Upper lobe of left lung (tissue), 6 donors: ENCODE data around the gene CHD5. TPM values are rescaled to one million over a fixed set of nuclear protein-coding genes. Genes with fewer than 3 reads are reported as not detected.

ENCODE experiments used
- ATAC-seq, 2 donors: fragments of 200-7000 bp; cut with Tn5 transposase; one replicate each; pipeline ENCODE4 v1.9.1; 2022; ENCODE audit warnings: mild to moderate bottlenecking in 2 of 2, moderate library complexity in 2 of 2; ENCODE audit not compliant: low FRiP score in 2 of 2
- DNase-seq, 2 donors: peaks; one replicate each; pipeline ENCODE4 v3.0.0-alpha.2; 2019 to 2020
- H3K27ac ChIP-seq, 4 donors: fragments of 200-600 bp; sonication (generic); one replicate each; pipeline ENCODE4 v1.5.1; 2016 to 2019
- H3K27me3 ChIP-seq, 4 donors: fragments of 200-600 bp; sonication (generic); one replicate each; pipeline ENCODE4 v1.5.1; 2017 to 2019
- H3K36me3 ChIP-seq, 4 donors: fragments of 200-600 bp; sonication (generic); one replicate each; pipeline ENCODE4 v1.5.1; 2016 to 2019
- H3K4me1 ChIP-seq, 4 donors: fragments of 200-600 bp; sonication (generic); one replicate each; pipeline ENCODE4 v1.5.1; 2018 to 2019
- H3K4me3 ChIP-seq, 4 donors: fragments of 200-600 bp; sonication (generic); one replicate each; pipeline ENCODE4 v1.5.1; 2017 to 2019; ENCODE audit warnings: mild to moderate bottlenecking in 2 of 4, moderate library complexity in 1 of 4
- H3K9me3 ChIP-seq, 4 donors: fragments of 200-600 bp; sonication (generic); one replicate each; pipeline ENCODE4 v1.5.1; 2018 to 2019
- CTCF ChIP-seq, 6 experiments: fragments of 450-650 bp in 4 of 6; fragments of 200-600 bp in 2 of 6; sonication (generic) in 2 of 6; IDR thresholded peaks; one replicate each; pipeline ENCODE4 v1.5.1; 2016 to 2019; ENCODE audit warnings: antibody characterized with exemption in 6 of 6
- EP300 ChIP-seq, 4 donors: sonication (generic); formaldehyde crosslinking; IDR thresholded peaks; one replicate each; pipeline ENCODE4 v1.5.1; 2017; ENCODE audit warnings: antibody characterized with exemption in 4 of 4, control low read depth in 2 of 4
- POLR2A ChIP-seq, 4 donors: fragments of 450-650 bp; IDR thresholded peaks; one replicate each; pipeline ENCODE4 v1.5.1; 2016 to 2017; ENCODE audit warnings: antibody characterized with exemption in 4 of 4, mild to moderate bottlenecking in 2 of 4
- POLR2AphosphoS5 ChIP-seq, 2 donors: sonication (generic); formaldehyde crosslinking; IDR thresholded peaks; one replicate each; pipeline ENCODE4 v1.5.1; 2017; ENCODE audit warnings: antibody characterized with exemption in 2 of 2
- WGBS, 2 donors: methylation state at CpG; one replicate each; pipeline ENCODE4 v1.1.5; 2017 to 2018; 5-methylcytosine and 5-hydroxymethylcytosine counted together
- total RNA-seq, 6 donors: library from RNA; depleted of rRNA in 4 of 6; stranded (reverse); fragments of >200 nt in 4 of 6; gene quantifications; one replicate each; pipeline versions ENCODE4 v1.1.0 to v1.2.1, GENCODE V29; 2016 to 2021
- donor health status: DM: no; HTN: no; CAD: no; lungs with moderate emphysema.
- donor health status: DM: no; HTN: yes; CAD: no; lungs with severe emphysema.

The CHD5 gene
- total RNA-seq, 6 donors from 2014 or later: 0.14 to 1.3 (median 0.25) TPM

- DNase-seq (no peak), ATAC-seq (no peak)
- Histone ChIP-seq H3K4me3 (no peak overlapping the region), H3K4me1 (peaks cover 34 to 59% (median 45%) of the 10 kb centered on the region in 4 donors), H3K36me3 (peaks cover 0 to 3% (median under 1%) of the 10 kb centered on the region in 4 donors), H3K27me3 (peaks cover 0 to 22% (median 4%) of the 10 kb centered on the region in 4 donors), H3K27ac (no peak overlapping the region), H3K9me3 (no peaks in the 10 kb centered on the region)
- TF ChIP-seq EP300 (IDR thresholded peaks at IDR 0.05) (no peak), POLR2AphosphoS5 (IDR thresholded peaks at IDR 0.05) (no peak), CTCF (IDR thresholded peaks at IDR 0.05) (no peak), POLR2A (IDR thresholded peaks at IDR 0.05) (no peak)
- WGBS, 2 donors: 84 to 85% methylated on average over 7 of the region's 7 CpGs
Measured at GRCh38 chr1:6202256-6202655, 22.1 kb upstream of the CHD5 start.

DNA sequence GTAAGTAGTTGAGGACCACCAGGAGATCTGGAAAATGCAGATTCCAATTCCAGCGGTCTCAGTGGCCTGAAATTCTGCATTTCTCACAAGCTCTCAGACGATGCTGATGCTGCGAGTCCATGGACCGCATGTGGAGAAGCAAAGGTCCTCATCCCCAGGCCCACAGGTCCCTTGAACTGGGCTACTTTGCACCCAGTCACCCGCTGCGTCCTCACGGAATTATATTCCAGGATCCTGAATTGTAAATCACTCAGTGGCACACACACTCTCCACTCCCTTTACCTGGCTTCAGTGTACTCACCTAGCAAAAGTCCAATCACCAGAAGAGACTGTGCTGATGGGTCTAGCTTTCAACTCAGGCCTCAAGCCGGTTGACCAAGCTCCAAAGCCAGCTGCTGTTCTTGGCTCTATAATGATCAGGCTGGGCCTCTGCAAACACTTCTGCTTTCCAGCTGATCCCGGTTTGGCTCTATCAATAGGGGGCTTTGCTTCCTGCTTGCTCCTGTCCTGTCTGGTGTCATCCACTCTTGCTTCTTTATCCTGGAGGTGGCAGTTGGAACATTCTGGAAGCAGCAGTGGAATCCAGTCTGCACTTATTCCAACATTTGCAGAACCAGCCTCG is 20.2 kb upstream of the CHD5 start:
- peak overlapping the region; percentile 79 to 85 (median 82) for H3K27ac ChIP-seq
- DNase-seq (no peak), ATAC-seq (no peak)
- 76 to 77% methylated on average over 10 of the region's 10 CpGs for WGBS, 2 donors
- H3K27me3 ChIP-seq: peaks cover 0 to 5% (median 0%) of the 10 kb centered on the region in 4 donors
- H3K36me3 ChIP-seq: peaks cover 0 to 22% (median 16%) of the 10 kb centered on the region in 4 donors
- no peak for TF ChIP-seq EP300 (IDR thresholded peaks at IDR 0.05)
- no peak for TF ChIP-seq CTCF (IDR thresholded peaks at IDR 0.05)
- no peak for TF ChIP-seq POLR2A (IDR thresholded peaks at IDR 0.05)
- no peak for TF ChIP-seq POLR2AphosphoS5 (IDR thresholded peaks at IDR 0.05)
- H3K9me3 ChIP-seq: no peaks in the 10 kb centered on the region
- H3K4me3 ChIP-seq: peak overlapping the region in 3 of 4 donors; percentile 89 to 99 (median 96)
- H3K4me1 ChIP-seq: peaks cover 20 to 43% (median 27%) of the 10 kb centered on the region in 4 donors

GRCh38 chr1:6199298-6200187 is 19.4 kb upstream of the CHD5 start, which contains the start of gene RPL22:
RPL22 (minus strand) TSS chr1:6199595; CDS start chr1:6199573, 22 bp downstream.
- TF ChIP-seq CTCF (IDR thresholded peaks at IDR 0.05) (peak in 1 of 6 experiments; percentile 51), POLR2AphosphoS5 (IDR thresholded peaks at IDR 0.05) (peak; percentile 70 to 95), EP300 (IDR thresholded peaks at IDR 0.05) (peak in 1 of 4 donors; percentile 45), POLR2A (IDR thresholded peaks at IDR 0.05) (peak in 3 of 4 donors; percentile 32 to 85 (median 49))
- DNase-seq (peak; percentile 95 to 98), ATAC-seq (peak; percentile 99)
- Histone ChIP-seq H3K27me3 (no peaks in the 10 kb centered on the region), H3K27ac (peak within 1 kb of the TSS; percentile 79 to 85 (median 82)), H3K4me1 (peaks cover 12 to 35% (median 20%) of the 10 kb centered on the region in 4 donors), H3K36me3 (peaks cover 3 to 30% (median 23%) of the 10 kb centered on the region in 4 donors), H3K4me3 (peak within 1 kb of the TSS; percentile 45 to 99 (median 92)), H3K9me3 (no peaks in the 10 kb centered on the region)
- WGBS, 2 donors: 2 to 3% methylated on average over 17 to 36 of the region's 53 CpGs

- peak overlapping the region; percentile 79 to 85 (median 82) for H3K27ac ChIP-seq
- no peaks in the 10 kb centered on the region for H3K9me3 ChIP-seq
- peak in 1 of 2 donors; percentile 36 for ATAC-seq
- H3K36me3 ChIP-seq: peaks cover 10 to 38% (median 31%) of the 10 kb centered on the region in 4 donors
- peak overlapping the region; percentile 45 to 99 (median 92) for H3K4me3 ChIP-seq
- WGBS, 2 donors: 1 to 2% methylated on average over 15 to 25 of the region's 31 CpGs
- no peak for DNase-seq
- H3K4me1 ChIP-seq: peaks cover 12 to 32% (median 19%) of the 10 kb centered on the region in 4 donors
- H3K27me3 ChIP-seq: no peaks in the 10 kb centered on the region
- no peak for TF ChIP-seq EP300 (IDR thresholded peaks at IDR 0.05)
- no peak for TF ChIP-seq POLR2AphosphoS5 (IDR thresholded peaks at IDR 0.05)
- no peak for TF ChIP-seq POLR2A (IDR thresholded peaks at IDR 0.05)
Measured at GRCh38 chr1:6198646-6199297, 18.7 kb upstream of the CHD5 start.
